ENCODE data around the gene GPR153. TPM values are rescaled to one million over a fixed set of nuclear protein-coding genes. Genes with fewer than 3 reads are reported as not detected.
"Not testable (repeated sequence)": the region's sequence is repeated elsewhere in the genome, so short reads cannot be mapped to it uniquely, and the experiment has no call there.

The GPR153 gene
- total RNA-seq, 3 donors from 2014 or later (not counting 1 experiment from before 2014, with no cell fraction given): 8.5 to 9.7 (median 8.7) TPM

DNA sequence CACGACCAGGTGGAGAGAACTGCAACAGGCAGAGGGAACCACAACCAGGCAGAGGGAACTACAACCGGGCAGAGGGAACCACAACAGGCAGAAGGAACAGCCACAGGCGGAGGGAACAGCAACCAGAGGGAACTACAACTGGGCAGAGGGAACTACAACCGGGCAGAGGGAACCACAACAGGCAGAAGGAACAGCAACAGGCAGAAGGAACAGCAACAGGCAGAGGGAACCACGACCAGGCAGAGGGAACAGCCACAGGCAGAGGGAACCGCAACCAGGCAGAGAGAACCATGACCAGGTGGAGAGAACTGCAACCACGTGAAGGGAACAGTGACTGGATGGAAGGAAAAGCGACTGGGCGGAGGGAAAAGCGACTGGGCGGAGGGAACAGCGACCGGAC lies 47.6 kb upstream of the GPR153 start:
- Mint-ChIP-seq H3K27me3 (ENCODE audit: low read depth in 2 of 2) (peaks cover 0 to 2% of the 10 kb centered on the region in 2 donors), H3K4me1 (peaks cover 0 to 13% of the 10 kb centered on the region in 2 donors), H3K36me3 (no peaks in the 10 kb centered on the region), H3K4me3 (no peak overlapping the region), H3K27ac (peak overlapping the region in 1 of 2 donors; percentile 76), H3K9me3 (no peaks in the 10 kb centered on the region)
- no peaks in the 10 kb centered on the region for H3K9me3 ChIP-seq (ENCODE audit: control insufficient read depth, insufficient read depth, low read length)
- intact Hi-C loops (cut with micrococcal nuclease): no loop called here
- DNase-seq (no peak), ATAC-seq (no peak)
- no peaks in the 10 kb centered on the region for H3K4me1 ChIP-seq (ENCODE audit: control insufficient read depth, insufficient read depth, low read length)
- no peaks in the 10 kb centered on the region for H3K36me3 ChIP-seq (ENCODE audit: control insufficient read depth, insufficient read depth, low read length)
- H3K27me3 ChIP-seq (ENCODE audit: control insufficient read depth, insufficient read depth, low read length): no peaks in the 10 kb centered on the region
- H3K27ac ChIP-seq (ENCODE audit: low read length): no peak overlapping the region
- 96% methylated on average over 13 of the region's 13 CpGs for WGBS (ENCODE audit: insufficient coverage)
- no peak overlapping the region for H3K4me3 ChIP-seq (ENCODE audit: low read length)
- TF ChIP-seq, protein P1, sequence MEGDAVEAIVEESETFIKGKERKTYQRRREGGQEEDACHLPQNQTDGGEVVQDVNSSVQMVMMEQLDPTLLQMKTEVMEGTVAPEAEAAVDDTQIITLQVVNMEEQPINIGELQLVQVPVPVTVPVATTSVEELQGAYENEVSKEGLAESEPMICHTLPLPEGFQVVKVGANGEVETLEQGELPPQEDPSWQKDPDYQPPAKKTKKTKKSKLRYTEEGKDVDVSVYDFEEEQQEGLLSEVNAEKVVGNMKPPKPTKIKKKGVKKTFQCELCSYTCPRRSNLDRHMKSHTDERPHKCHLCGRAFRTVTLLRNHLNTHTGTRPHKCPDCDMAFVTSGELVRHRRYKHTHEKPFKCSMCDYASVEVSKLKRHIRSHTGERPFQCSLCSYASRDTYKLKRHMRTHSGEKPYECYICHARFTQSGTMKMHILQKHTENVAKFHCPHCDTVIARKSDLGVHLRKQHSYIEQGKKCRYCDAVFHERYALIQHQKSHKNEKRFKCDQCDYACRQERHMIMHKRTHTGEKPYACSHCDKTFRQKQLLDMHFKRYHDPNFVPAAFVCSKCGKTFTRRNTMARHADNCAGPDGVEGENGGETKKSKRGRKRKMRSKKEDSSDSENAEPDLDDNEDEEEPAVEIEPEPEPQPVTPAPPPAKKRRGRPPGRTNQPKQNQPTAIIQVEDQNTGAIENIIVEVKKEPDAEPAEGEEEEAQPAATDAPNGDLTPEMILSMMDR (IDR thresholded peaks at IDR 0.05): no peak

- H3K27me3 Mint-ChIP-seq (ENCODE audit: low read depth in 2 of 2); H3K9me3 Mint-ChIP-seq; ATAC-seq; H3K4me1 ChIP-seq (ENCODE audit: control insufficient read depth, insufficient read depth, low read length); intact Hi-C loops (cut with micrococcal nuclease); H3K9me3 ChIP-seq (ENCODE audit: control insufficient read depth, insufficient read depth, low read length); H3K27me3 ChIP-seq (ENCODE audit: control insufficient read depth, insufficient read depth, low read length); DNase-seq; H3K36me3 ChIP-seq (ENCODE audit: control insufficient read depth, insufficient read depth, low read length); H3K27ac ChIP-seq (ENCODE audit: low read length); H3K36me3 Mint-ChIP-seq; H3K4me3 Mint-ChIP-seq; H3K4me3 ChIP-seq (ENCODE audit: low read length): not testable (repeated sequence)
- H3K27ac Mint-ChIP-seq: peak overlapping the region in 1 of 2 donors; percentile 76
- WGBS (ENCODE audit: insufficient coverage): 90% methylated on average over 7 of the region's 7 CpGs
- peaks cover 5 to 12% of the 10 kb centered on the region in 2 donors for H3K4me1 Mint-ChIP-seq
Measured at GRCh38 chr1:6307682-6308081, 46.8 kb upstream of the GPR153 start.

- ATAC-seq (no peak), DNase-seq (no peak)
- intact Hi-C loops (cut with micrococcal nuclease): no loop called here
- peaks cover 6 to 12% of the 10 kb centered on the region in 2 donors for H3K4me1 Mint-ChIP-seq
- Histone ChIP-seq H3K27me3 (ENCODE audit: control insufficient read depth, insufficient read depth, low read length) (no peaks in the 10 kb centered on the region), H3K4me1 (ENCODE audit: control insufficient read depth, insufficient read depth, low read length) (no peaks in the 10 kb centered on the region), H3K27ac (ENCODE audit: low read length) (no peak overlapping the region), H3K4me3 (ENCODE audit: low read length) (no peak overlapping the region), H3K9me3 (ENCODE audit: control insufficient read depth, insufficient read depth, low read length) (no peaks in the 10 kb centered on the region), H3K36me3 (ENCODE audit: control insufficient read depth, insufficient read depth, low read length) (no peaks in the 10 kb centered on the region)
- H3K27ac Mint-ChIP-seq: peak overlapping the region in 1 of 2 donors; percentile 76
- H3K36me3 Mint-ChIP-seq: no peaks in the 10 kb centered on the region
- peaks cover 0 to 2% of the 10 kb centered on the region in 2 donors for H3K27me3 Mint-ChIP-seq (ENCODE audit: low read depth in 2 of 2)
- H3K4me3 Mint-ChIP-seq: no peak overlapping the region
- H3K9me3 Mint-ChIP-seq: no peaks in the 10 kb centered on the region
- TF ChIP-seq, protein P1 (IDR thresholded peaks at IDR 0.05): no peak
- 96% methylated on average over 15 of the region's 15 CpGs for WGBS (ENCODE audit: insufficient coverage)
Measured at GRCh38 chr1:6307099-6307498, 46.2 kb upstream of the GPR153 start.

DNA sequence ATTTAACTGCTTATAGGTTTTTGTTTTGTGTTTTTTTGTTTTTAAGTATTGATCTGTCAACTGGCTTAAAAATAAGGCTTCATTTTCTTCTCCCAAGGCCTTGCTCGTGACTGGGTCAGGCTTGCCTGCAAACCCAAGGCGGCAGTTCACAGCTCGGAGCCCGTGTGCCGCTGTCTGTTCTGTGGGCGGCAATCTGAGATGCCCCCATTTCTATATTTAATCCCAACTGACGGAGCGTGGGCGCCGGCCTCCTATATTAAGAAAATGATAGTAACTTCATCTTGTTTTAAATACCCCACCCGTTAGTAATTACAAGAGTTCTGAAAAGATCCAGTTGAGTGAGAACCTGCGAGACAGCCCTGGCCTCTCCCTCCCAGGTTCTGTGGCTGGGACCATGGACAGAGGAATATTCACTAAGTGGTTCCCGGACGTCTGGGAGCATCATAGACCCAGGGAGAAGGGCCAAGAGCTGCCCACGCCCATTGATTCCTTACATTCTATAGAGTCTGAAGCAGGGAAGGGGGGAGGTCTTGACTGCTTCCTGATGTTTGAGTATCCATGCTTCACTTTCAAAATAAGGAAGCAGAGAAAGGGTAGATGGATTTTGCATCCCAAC lies 42.6 kb upstream of the GPR153 start:
- WGBS (ENCODE audit: insufficient coverage): 97% methylated on average over 15 of the region's 15 CpGs
- Histone ChIP-seq H3K4me3 (ENCODE audit: low read length) (no peak overlapping the region), H3K27me3 (ENCODE audit: control insufficient read depth, insufficient read depth, low read length) (no peaks in the 10 kb centered on the region), H3K4me1 (ENCODE audit: control insufficient read depth, insufficient read depth, low read length) (no peaks in the 10 kb centered on the region), H3K9me3 (ENCODE audit: control insufficient read depth, insufficient read depth, low read length) (no peaks in the 10 kb centered on the region), H3K27ac (ENCODE audit: low read length) (no peak overlapping the region), H3K36me3 (ENCODE audit: control insufficient read depth, insufficient read depth, low read length) (no peaks in the 10 kb centered on the region)
- no peak for ATAC-seq
- H3K4me3 Mint-ChIP-seq: no peak overlapping the region
- H3K27me3 Mint-ChIP-seq (ENCODE audit: low read depth in 2 of 2): peaks cover 0 to 2% of the 10 kb centered on the region in 2 donors
- H3K36me3 Mint-ChIP-seq: no peaks in the 10 kb centered on the region
- TF ChIP-seq, protein P1 (IDR thresholded peaks at IDR 0.05): no peak
- DNase-seq: no peak
- intact Hi-C loops (cut with micrococcal nuclease): no loop called here
- H3K4me1 Mint-ChIP-seq: peaks cover 11 to 12% of the 10 kb centered on the region in 2 donors
- no peaks in the 10 kb centered on the region for H3K9me3 Mint-ChIP-seq
- no peak overlapping the region for H3K27ac Mint-ChIP-seq
